PC-9 (cell line): Measurements from ENCODE around the gene IKBKG.
"Not testable (repeated sequence)": the region's sequence is repeated elsewhere in the genome, so short reads cannot be mapped to it uniquely, and the experiment has no call there.

Experiments
- EZH2 ChIP-seq: fragments of 200-600 bp; sonication (generic); IDR thresholded peaks from 2 replicates; pipeline ENCODE4 v1.8.0; 2017; ENCODE audit warnings: antibody characterized with exemption, low read depth
- TF ChIP-seq, protein P1 (sequence below): fragments of 200-600 bp; sonication (generic); conservative IDR thresholded peaks from 2 replicates; pipeline ENCODE4 v1.6.1; 2017; ENCODE audit warnings: mixed run types, antibody characterized with exemption, mild to moderate bottlenecking, moderate library complexity

- TF ChIP-seq EZH2 = not testable (repeated sequence)
- TF ChIP-seq, protein P1, sequence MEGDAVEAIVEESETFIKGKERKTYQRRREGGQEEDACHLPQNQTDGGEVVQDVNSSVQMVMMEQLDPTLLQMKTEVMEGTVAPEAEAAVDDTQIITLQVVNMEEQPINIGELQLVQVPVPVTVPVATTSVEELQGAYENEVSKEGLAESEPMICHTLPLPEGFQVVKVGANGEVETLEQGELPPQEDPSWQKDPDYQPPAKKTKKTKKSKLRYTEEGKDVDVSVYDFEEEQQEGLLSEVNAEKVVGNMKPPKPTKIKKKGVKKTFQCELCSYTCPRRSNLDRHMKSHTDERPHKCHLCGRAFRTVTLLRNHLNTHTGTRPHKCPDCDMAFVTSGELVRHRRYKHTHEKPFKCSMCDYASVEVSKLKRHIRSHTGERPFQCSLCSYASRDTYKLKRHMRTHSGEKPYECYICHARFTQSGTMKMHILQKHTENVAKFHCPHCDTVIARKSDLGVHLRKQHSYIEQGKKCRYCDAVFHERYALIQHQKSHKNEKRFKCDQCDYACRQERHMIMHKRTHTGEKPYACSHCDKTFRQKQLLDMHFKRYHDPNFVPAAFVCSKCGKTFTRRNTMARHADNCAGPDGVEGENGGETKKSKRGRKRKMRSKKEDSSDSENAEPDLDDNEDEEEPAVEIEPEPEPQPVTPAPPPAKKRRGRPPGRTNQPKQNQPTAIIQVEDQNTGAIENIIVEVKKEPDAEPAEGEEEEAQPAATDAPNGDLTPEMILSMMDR = not testable (repeated sequence)
Measured at GRCh38 chrX:154607976-154608375, 60.6 kb downstream of the IKBKG start.
